Measurements from ENCODE around the gene DUS1L. TPM values are rescaled to one million over a fixed set of nuclear protein-coding genes. Genes with fewer than 3 reads are reported as not detected.

The DUS1L gene
- total RNA-seq, 2 donors from 2014 or later = 77.3 to 88.9 TPM

GRCh38 chr17:82029990-82030469, 35.6 kb downstream of the DUS1L start:
- no peaks in the 10 kb centered on the region for H3K36me3 ChIP-seq
- H3K4me1 ChIP-seq (ENCODE audit: control insufficient read depth in 1 of 2, low read depth in 2 of 2) = peaks cover 8 to 15% of the 10 kb centered on the region in 2 donors
- H3K9me3 ChIP-seq = no peaks in the 10 kb centered on the region
- DNase-seq (ENCODE audit: low spot score) = no peak
- H3K27ac ChIP-seq = no peak overlapping the region
- TF ChIP-seq CTCF (IDR thresholded peaks at IDR 0.05) = no peak
- peak overlapping the region; percentile 74 for H3K4me3 ChIP-seq
- H3K27me3 ChIP-seq (replicated peaks; ENCODE audit: insufficient read depth) = no peaks in the 10 kb centered on the region
- ATAC-seq (ENCODE audit: insufficient number of reproducible peaks, low FRiP score, low read depth) = no peak

GRCh38 chr17:82029391-82029790, 36.2 kb downstream of the DUS1L start:
- no peak overlapping the region for H3K4me3 ChIP-seq
- no peaks in the 10 kb centered on the region for H3K27me3 ChIP-seq (replicated peaks; ENCODE audit: insufficient read depth)
- TF ChIP-seq CTCF (IDR thresholded peaks at IDR 0.05) = no peak
- DNase-seq (ENCODE audit: low spot score) (no peak), ATAC-seq (ENCODE audit: insufficient number of reproducible peaks, low FRiP score, low read depth) (no peak)
- peaks cover 8 to 16% of the 10 kb centered on the region in 2 donors for H3K4me1 ChIP-seq (ENCODE audit: control insufficient read depth in 1 of 2, low read depth in 2 of 2)
- H3K27ac ChIP-seq = no peak overlapping the region
- H3K36me3 ChIP-seq = no peaks in the 10 kb centered on the region
- H3K9me3 ChIP-seq = no peaks in the 10 kb centered on the region

- Histone ChIP-seq H3K9me3 (no peaks in the 10 kb centered on the region), H3K27me3 (replicated peaks; ENCODE audit: insufficient read depth) (no peaks in the 10 kb centered on the region), H3K36me3 (no peaks in the 10 kb centered on the region), H3K4me3 (no peak overlapping the region), H3K4me1 (ENCODE audit: control insufficient read depth in 1 of 2, low read depth in 2 of 2) (peaks cover 9 to 20% of the 10 kb centered on the region in 2 donors), H3K27ac (no peak overlapping the region)
- TF ChIP-seq CTCF (IDR thresholded peaks at IDR 0.05) = no peak
- DNase-seq (ENCODE audit: low spot score) (no peak), ATAC-seq (ENCODE audit: insufficient number of reproducible peaks, low FRiP score, low read depth) (no peak)
Measured at GRCh38 chr17:82028966-82029365, 36.6 kb downstream of the DUS1L start.

GRCh38 chr17:82028246-82028645, 37.4 kb downstream of the DUS1L start:
- H3K27me3 ChIP-seq (replicated peaks; ENCODE audit: insufficient read depth) = no peaks in the 10 kb centered on the region
- DNase-seq (ENCODE audit: low spot score) = no peak
- H3K4me3 ChIP-seq = no peak overlapping the region
- peaks cover 12 to 25% of the 10 kb centered on the region in 2 donors for H3K4me1 ChIP-seq (ENCODE audit: control insufficient read depth in 1 of 2, low read depth in 2 of 2)
- no peaks in the 10 kb centered on the region for H3K36me3 ChIP-seq
- no peak for ATAC-seq (ENCODE audit: insufficient number of reproducible peaks, low FRiP score, low read depth)
- H3K27ac ChIP-seq = no peak overlapping the region
- no peaks in the 10 kb centered on the region for H3K9me3 ChIP-seq
- TF ChIP-seq CTCF (IDR thresholded peaks at IDR 0.05) = no peak

GRCh38 chr17:82025401-82026107, 40.0 kb downstream of the DUS1L start:
- ATAC-seq (ENCODE audit: insufficient number of reproducible peaks, low FRiP score, low read depth) = no peak

More at GRCh38 chr17:82025401-82026107, 40.0 kb downstream of the DUS1L start:
- Histone ChIP-seq H3K4me1 (ENCODE audit: control insufficient read depth in 1 of 2, low read depth in 2 of 2) (peaks cover 19 to 31% of the 10 kb centered on the region in 2 donors), H3K36me3 (no peaks in the 10 kb centered on the region), H3K27me3 (replicated peaks; ENCODE audit: insufficient read depth) (no peaks in the 10 kb centered on the region), H3K9me3 (no peaks in the 10 kb centered on the region), H3K4me3 (no peak overlapping the region), H3K27ac (no peak overlapping the region)
- no peak for DNase-seq (ENCODE audit: low spot score)
- no peak for TF ChIP-seq CTCF (IDR thresholded peaks at IDR 0.05)
